ENCODE measurements around the gene SMARCB1. TPM values are rescaled to one million over a fixed set of nuclear protein-coding genes. Genes with fewer than 3 reads are reported as not detected.

The SMARCB1 gene
- total RNA-seq, 1 donor from 2014 or later, result 52.5 TPM

- peak; percentile 48 for ATAC-seq
- intact Hi-C loops (cut with DNase I), result no loop called here
- peak; percentile 55 for DNase-seq (ENCODE audit: missing footprints)
These were observed 35.4 kb downstream of the SMARCB1 start for GRCh38 chr22:23822101-23822671.

- peak; percentile 43 for DNase-seq (ENCODE audit: missing footprints)
- ATAC-seq, result peak; percentile 21
- intact Hi-C loops (cut with DNase I), result no loop called here
These were observed 36.6 kb downstream of the SMARCB1 start for GRCh38 chr22:23823331-23823791.

GRCh38 chr22:23824476-23825245 lies 37.9 kb downstream of the SMARCB1 start:
- intact Hi-C loops (cut with DNase I), result no loop called here
- ATAC-seq (no peak), DNase-seq (ENCODE audit: missing footprints) (peak; percentile 52)

GRCh38 chr22:23825246-23825905 lies 38.6 kb downstream of the SMARCB1 start:
- DNase-seq (ENCODE audit: missing footprints) (peak; percentile 15), ATAC-seq (no peak)
- intact Hi-C loops (cut with DNase I), result no loop called here

- DNase-seq (ENCODE audit: missing footprints) (peak; percentile 37), ATAC-seq (no peak)
- intact Hi-C loops (cut with DNase I), result loop anchor here (2.0 kb wide), 1 partner anchor 14 kb away; no protein-coding TSS in a partner anchor
These were observed 40.0 kb downstream of the SMARCB1 start for GRCh38 chr22:23826510-23827350.

GRCh38 chr22:23827351-23827995 lies 40.7 kb downstream of the SMARCB1 start:
- intact Hi-C loops (cut with DNase I), result loop anchor here (2.0 kb wide), 1 partner anchor 13 kb away; no protein-coding TSS in a partner anchor

GRCh38 chr22:23828800-23829680 lies 42.3 kb downstream of the SMARCB1 start:
- peak; percentile 83 for ATAC-seq
- intact Hi-C loops (cut with DNase I), result no loop called here
- peak; percentile 69 for DNase-seq (ENCODE audit: missing footprints)

More at GRCh38 chr22:23827351-23827995, 40.7 kb downstream of the SMARCB1 start:
- ATAC-seq, result no peak
- peak; percentile 14 for DNase-seq (ENCODE audit: missing footprints)

GRCh38 chr22:23829845-23830372 lies 43.1 kb downstream of the SMARCB1 start:
- ATAC-seq (no peak), DNase-seq (ENCODE audit: missing footprints) (no peak)
- intact Hi-C loops (cut with DNase I), result loop anchor here (5.0 kb wide), 1 partner anchor 43 kb away; the partner anchor contains the start of gene SMARCB1

- intact Hi-C loops (cut with DNase I), result loop anchor here (5.0 kb wide), 1 partner anchor 44 kb away; the partner anchor contains the start of gene SMARCB1
- peak; percentile 35 for DNase-seq (ENCODE audit: missing footprints)
- no peak for ATAC-seq
These were observed 44.5 kb downstream of the SMARCB1 start for GRCh38 chr22:23831261-23831660.

- intact Hi-C loops (cut with DNase I), result loop anchor here (5.0 kb wide), 1 partner anchor 44 kb away; the partner anchor contains the start of gene SMARCB1
- ATAC-seq, result no peak
- peak; percentile 49 for DNase-seq (ENCODE audit: missing footprints)
These were observed 45.0 kb downstream of the SMARCB1 start for GRCh38 chr22:23831781-23832180.

- ATAC-seq (no peak), DNase-seq (ENCODE audit: missing footprints) (peak; percentile 64)
- intact Hi-C loops (cut with DNase I), result loop anchor here (5.0 kb wide), 1 partner anchor 45 kb away; the partner anchor contains the start of gene SMARCB1
These were observed 45.7 kb downstream of the SMARCB1 start for GRCh38 chr22:23832226-23833016.

- DNase-seq (ENCODE audit: missing footprints) (peak; percentile 54), ATAC-seq (no peak)
- intact Hi-C loops (cut with DNase I), result loop anchor here (5.0 kb wide), 1 partner anchor 46 kb away; the partner anchor contains the start of gene SMARCB1
These were observed 46.4 kb downstream of the SMARCB1 start for GRCh38 chr22:23833017-23833751.

GRCh38 chr22:23833911-23834317 lies 47.1 kb downstream of the SMARCB1 start:
- no peak for DNase-seq (ENCODE audit: missing footprints)
- intact Hi-C loops (cut with DNase I), result loop anchor here (5.0 kb wide), 1 partner anchor 47 kb away; the partner anchor contains the start of gene SMARCB1
- ATAC-seq, result no peak

GRCh38 chr22:23834406-23834792 lies 47.6 kb downstream of the SMARCB1 start:
- ATAC-seq (no peak), DNase-seq (ENCODE audit: missing footprints) (peak; percentile 52)
- intact Hi-C loops (cut with DNase I), result loop anchor here (5.0 kb wide), 1 partner anchor 47 kb away; the partner anchor contains the start of gene SMARCB1
